GM12892 (cell line): Measurements from ENCODE around the gene NWD2.
"Not testable (repeated sequence)": the region's sequence is repeated elsewhere in the genome, so short reads cannot be mapped to it uniquely, and the experiment has no call there.

Source experiments
- POLR2A ChIP-seq: IDR thresholded peaks from 2 replicates; pipeline ENCODE4 v1.6.1; 2011; ENCODE audit warnings: low read depth, low read length, control low read depth
- TAF1 ChIP-seq: IDR thresholded peaks from 2 replicates; pipeline ENCODE4 v1.6.1; 2011; ENCODE audit warnings: low read depth, mild to moderate bottlenecking, control low read depth, low read length, borderline replicate concordance

DNA sequence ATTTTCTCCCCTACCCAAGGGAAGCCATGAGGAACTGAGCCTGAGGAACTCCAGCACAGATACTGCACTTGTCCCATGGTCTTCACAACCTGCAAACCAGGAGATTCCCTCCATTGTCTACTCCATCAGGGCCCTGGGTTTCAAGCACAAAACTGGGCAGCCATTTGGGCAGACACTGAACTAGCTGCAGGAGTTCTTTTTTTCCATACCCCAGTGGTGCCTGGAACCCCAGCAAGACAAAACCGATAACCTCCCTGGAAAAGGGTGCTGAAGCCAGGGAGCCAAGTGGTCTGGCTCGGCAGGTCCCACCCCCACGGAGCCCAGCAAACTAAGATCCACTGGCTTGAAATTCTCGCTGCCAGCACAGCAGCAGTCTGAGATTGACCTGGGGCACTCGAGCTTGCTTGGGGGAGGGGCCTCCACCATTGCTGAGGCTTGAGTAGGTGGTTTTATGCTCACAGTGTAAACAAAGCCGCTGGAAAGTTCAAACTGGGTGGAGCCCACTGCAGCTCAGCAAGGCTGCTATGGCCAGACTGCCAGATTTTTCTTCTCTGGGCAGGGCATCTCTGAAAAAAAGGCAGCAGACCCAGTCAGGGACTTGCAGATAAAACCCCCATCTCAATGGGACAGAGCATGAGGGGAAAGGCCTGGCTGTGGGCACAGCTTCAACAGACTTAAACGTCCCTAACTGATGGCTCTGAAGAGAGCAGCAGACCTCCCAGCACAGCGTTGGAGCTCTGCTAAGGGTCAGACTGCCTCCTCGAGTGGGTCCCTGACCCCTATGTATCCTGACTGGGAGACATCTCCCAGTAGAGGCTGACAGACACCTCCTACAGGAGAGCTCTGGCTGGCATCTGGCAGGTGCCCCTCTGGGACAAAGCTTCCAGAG lies 163.6 kb downstream of the NWD2 start:
- not testable (repeated sequence) for TF ChIP-seq POLR2A, TAF1
